Activated T-cell treated with anti-CD3 and anti-CD28 coated beads, Interleukin-2, amount 50 U/mL, for 24 hours (primary cell): ENCODE results near the gene SLC24A2.
"Not testable (repeated sequence)": the region's sequence is repeated elsewhere in the genome, so short reads cannot be mapped to it uniquely, and the experiment has no call there.

Experiments used
- DNase-seq: peaks from one replicate; pipeline ENCODE4 v3.0.0-alpha.2; 2020
- H3K27ac Mint-ChIP-seq: 2 replicates; pipeline ENCODE4 v1.8.0; 2020; ENCODE audit warnings: mild to moderate bottlenecking, mixed read lengths
- H3K27me3 Mint-ChIP-seq: 2 replicates; pipeline ENCODE4 v1.8.0; 2020; ENCODE audit warnings: mixed read lengths
- H3K36me3 Mint-ChIP-seq: 2 replicates; pipeline ENCODE4 v1.8.0; 2020; ENCODE audit warnings: low read depth, mixed read lengths
- H3K4me1 Mint-ChIP-seq: 2 replicates; pipeline ENCODE4 v1.8.0; 2020; ENCODE audit warnings: low read depth, mixed read lengths
- H3K4me3 Mint-ChIP-seq: 2 replicates; pipeline ENCODE4 v1.8.0; 2020; ENCODE audit warnings: mild to moderate bottlenecking, moderate library complexity, mixed read lengths
- H3K9me3 Mint-ChIP-seq: 2 replicates; pipeline ENCODE4 v1.8.0; 2020; ENCODE audit warnings: mixed read lengths

The SLC24A2 gene

GRCh38 chr9:19788614-19789271, at the start of gene SLC24A2:
TSS of gene SLC24A2 (minus strand) at chr9:19789037.
- H3K4me1 Mint-ChIP-seq, result peaks cover 5% of the 10 kb centered on the region
- no peak within 1 kb of the TSS for H3K4me3 Mint-ChIP-seq
- no peaks in the 10 kb centered on the region for H3K9me3 Mint-ChIP-seq
- no peak within 1 kb of the TSS for H3K27ac Mint-ChIP-seq
- no peak for DNase-seq
- H3K27me3 Mint-ChIP-seq, result peaks cover 54% of the 10 kb centered on the region
- H3K36me3 Mint-ChIP-seq, result no peaks in the 10 kb centered on the region

GRCh38 chr9:19833331-19833730, 44.5 kb upstream of the SLC24A2 start:
- not testable (repeated sequence) for H3K4me3 Mint-ChIP-seq, H3K9me3 Mint-ChIP-seq, H3K36me3 Mint-ChIP-seq, DNase-seq, H3K4me1 Mint-ChIP-seq, H3K27ac Mint-ChIP-seq
- H3K27me3 Mint-ChIP-seq, result peaks cover 12% of the 10 kb centered on the region

- DNase-seq, result no peak
- no peaks in the 10 kb centered on the region for H3K36me3 Mint-ChIP-seq
- H3K9me3 Mint-ChIP-seq, result no peaks in the 10 kb centered on the region
- no peaks in the 10 kb centered on the region for H3K4me1 Mint-ChIP-seq
- peaks cover 12% of the 10 kb centered on the region for H3K27me3 Mint-ChIP-seq
- no peak overlapping the region for H3K4me3 Mint-ChIP-seq
- H3K27ac Mint-ChIP-seq, result no peak overlapping the region
Measured at GRCh38 chr9:19830796-19831195, 42.0 kb upstream of the SLC24A2 start.

- no peak overlapping the region for H3K27ac Mint-ChIP-seq
Measured at GRCh38 chr9:19828576-19829109, 39.8 kb upstream of the SLC24A2 start.

GRCh38 chr9:19816769-19817168, 27.9 kb upstream of the SLC24A2 start:
- Mint-ChIP-seq H3K36me3 (no peaks in the 10 kb centered on the region), H3K4me1 (no peaks in the 10 kb centered on the region), H3K4me3 (no peak overlapping the region), H3K27ac (no peak overlapping the region), H3K27me3 (peaks cover 24% of the 10 kb centered on the region), H3K9me3 (peaks cover 22% of the 10 kb centered on the region)
- DNase-seq, result no peak

More at GRCh38 chr9:19828576-19829109, 39.8 kb upstream of the SLC24A2 start:
- no peaks in the 10 kb centered on the region for H3K9me3 Mint-ChIP-seq
- H3K4me1 Mint-ChIP-seq, result no peaks in the 10 kb centered on the region
- H3K27me3 Mint-ChIP-seq, result peaks cover 12% of the 10 kb centered on the region
- H3K36me3 Mint-ChIP-seq, result no peaks in the 10 kb centered on the region
- no peak overlapping the region for H3K4me3 Mint-ChIP-seq
- DNase-seq, result no peak

- H3K27me3 Mint-ChIP-seq, result peaks cover 31% of the 10 kb centered on the region
- no peaks in the 10 kb centered on the region for H3K36me3 Mint-ChIP-seq
- no peak overlapping the region for H3K4me3 Mint-ChIP-seq
- H3K27ac Mint-ChIP-seq, result no peak overlapping the region
- H3K9me3 Mint-ChIP-seq, result peaks cover 15% of the 10 kb centered on the region
- no peak for DNase-seq
- no peaks in the 10 kb centered on the region for H3K4me1 Mint-ChIP-seq
Measured at GRCh38 chr9:19812194-19812593, 23.4 kb upstream of the SLC24A2 start.

GRCh38 chr9:19809422-19810269, 20.8 kb upstream of the SLC24A2 start:
- DNase-seq, result no peak
- Mint-ChIP-seq H3K9me3 (peaks cover 3% of the 10 kb centered on the region), H3K4me3 (no peak overlapping the region), H3K4me1 (no peaks in the 10 kb centered on the region), H3K36me3 (no peaks in the 10 kb centered on the region), H3K27ac (no peak overlapping the region), H3K27me3 (peaks cover 20% of the 10 kb centered on the region)

GRCh38 chr9:19807182-19807892, 18.5 kb upstream of the SLC24A2 start:
- Mint-ChIP-seq H3K36me3 (no peaks in the 10 kb centered on the region), H3K4me3 (no peak overlapping the region), H3K4me1 (no peaks in the 10 kb centered on the region), H3K27me3 (peaks cover 22% of the 10 kb centered on the region), H3K27ac (no peak overlapping the region), H3K9me3 (peaks cover 3% of the 10 kb centered on the region)
- DNase-seq, result no peak

- Mint-ChIP-seq H3K27ac (no peak overlapping the region), H3K36me3 (no peaks in the 10 kb centered on the region), H3K4me1 (no peaks in the 10 kb centered on the region), H3K4me3 (no peak overlapping the region), H3K9me3 (no peaks in the 10 kb centered on the region), H3K27me3 (peaks cover 22% of the 10 kb centered on the region)
- DNase-seq, result no peak
Measured at GRCh38 chr9:19804431-19804830, 15.6 kb upstream of the SLC24A2 start.

GRCh38 chr9:19800884-19801283, 12.0 kb upstream of the SLC24A2 start:
- peaks cover 9% of the 10 kb centered on the region for H3K27me3 Mint-ChIP-seq
- no peak overlapping the region for H3K27ac Mint-ChIP-seq
- DNase-seq, result no peak
- H3K4me3 Mint-ChIP-seq, result no peak overlapping the region
- no peaks in the 10 kb centered on the region for H3K36me3 Mint-ChIP-seq
- no peaks in the 10 kb centered on the region for H3K9me3 Mint-ChIP-seq
- H3K4me1 Mint-ChIP-seq, result no peaks in the 10 kb centered on the region

- H3K36me3 Mint-ChIP-seq, result no peaks in the 10 kb centered on the region
- no peaks in the 10 kb centered on the region for H3K4me1 Mint-ChIP-seq
- DNase-seq, result no peak
- no peaks in the 10 kb centered on the region for H3K9me3 Mint-ChIP-seq
- H3K27me3 Mint-ChIP-seq, result peaks cover 9% of the 10 kb centered on the region
- H3K4me3 Mint-ChIP-seq, result no peak overlapping the region
- no peak overlapping the region for H3K27ac Mint-ChIP-seq
Measured at GRCh38 chr9:19799784-19800183, 10.9 kb upstream of the SLC24A2 start.

- DNase-seq, result no peak
- H3K27me3 Mint-ChIP-seq, result peaks cover 54% of the 10 kb centered on the region
- H3K36me3 Mint-ChIP-seq, result no peaks in the 10 kb centered on the region
- no peak overlapping the region for H3K27ac Mint-ChIP-seq
- peaks cover 5% of the 10 kb centered on the region for H3K4me1 Mint-ChIP-seq
- no peak overlapping the region for H3K4me3 Mint-ChIP-seq
- no peaks in the 10 kb centered on the region for H3K9me3 Mint-ChIP-seq
Measured at GRCh38 chr9:19788152-19788551, 685 bp downstream of the SLC24A2 start.

GRCh38 chr9:19787672-19788071, 1.2 kb downstream of the SLC24A2 start:
- no peak for DNase-seq
- Mint-ChIP-seq H3K9me3 (no peaks in the 10 kb centered on the region), H3K4me3 (no peak overlapping the region), H3K27me3 (peaks cover 54% of the 10 kb centered on the region), H3K4me1 (peaks cover 5% of the 10 kb centered on the region), H3K27ac (no peak overlapping the region), H3K36me3 (no peaks in the 10 kb centered on the region)

- no peak for DNase-seq
- Mint-ChIP-seq H3K9me3 (no peaks in the 10 kb centered on the region), H3K27me3 (peaks cover 47% of the 10 kb centered on the region), H3K27ac (no peak overlapping the region), H3K4me1 (peaks cover 5% of the 10 kb centered on the region), H3K4me3 (no peak overlapping the region), H3K36me3 (no peaks in the 10 kb centered on the region)
Measured at GRCh38 chr9:19785230-19785629, 3.6 kb downstream of the SLC24A2 start.
